Liver (tissue), 3 donors: ENCODE results near the gene PRKD1.

Experiments
- GABPA ChIP-seq, 2 donors: IDR thresholded peaks in 1 of 2; conservative IDR thresholded peaks in 1 of 2; 2 replicates each; pipeline ENCODE4 v1.6.1; 2016; ENCODE audit warnings: antibody characterized with exemption in 2 of 2, mild to moderate bottlenecking in 1 of 2, moderate library complexity in 1 of 2
- JUND ChIP-seq, 2 donors: IDR thresholded peaks; 2 replicates each; pipeline ENCODE4 v1.6.1; 2016; ENCODE audit warnings: antibody characterized with exemption in 2 of 2
- RAD21 ChIP-seq, 2 donors: IDR thresholded peaks; 2 replicates each; pipeline ENCODE4 v1.6.1; 2016; ENCODE audit warnings: antibody characterized with exemption in 2 of 2, mild to moderate bottlenecking in 2 of 2
- RXRA ChIP-seq, 2 donors: IDR thresholded peaks; 2 replicates each; pipeline ENCODE4 v1.6.1; 2017 to 2018; ENCODE audit warnings: antibody characterized with exemption in 2 of 2, mild to moderate bottlenecking in 1 of 2
- TAF1 ChIP-seq: conservative IDR thresholded peaks from 2 replicates; pipeline ENCODE4 v1.6.1; 2016; ENCODE audit warnings: antibody characterized with exemption, mild to moderate bottlenecking
- YY1 ChIP-seq: IDR thresholded peaks from 2 replicates; pipeline ENCODE4 v1.6.1; 2016; ENCODE audit warnings: antibody characterized with exemption, mild to moderate bottlenecking
- TF ChIP-seq, protein P1 (sequence below): IDR thresholded peaks from 2 replicates; pipeline ENCODE4 v1.6.1; 2016; ENCODE audit warnings: antibody characterized with exemption, mild to moderate bottlenecking
- TF ChIP-seq, protein P2 (sequence below): fragments of 150-350 bp; IDR thresholded peaks from 2 replicates; pipeline ENCODE4 v1.5.1; 2017; ENCODE audit warnings: improper control_type of control experiment, low read depth, low read length; ENCODE audit not compliant: missing input control
- TF ChIP-seq, protein P3 (sequence below): IDR thresholded peaks from 2 replicates; pipeline ENCODE4 v1.6.1; 2016; ENCODE audit warnings: antibody characterized with exemption
- TF ChIP-seq, protein P4 (sequence below): IDR thresholded peaks from 2 replicates; pipeline ENCODE4 v1.6.1; 2016; ENCODE audit warnings: antibody characterized with exemption
- TF ChIP-seq, protein P5 (sequence below): IDR thresholded peaks from 2 replicates; pipeline ENCODE4 v1.6.1; 2016; ENCODE audit warnings: antibody characterized with exemption
- donor health status: healthy.
- donor health status: healthy.

DNA sequence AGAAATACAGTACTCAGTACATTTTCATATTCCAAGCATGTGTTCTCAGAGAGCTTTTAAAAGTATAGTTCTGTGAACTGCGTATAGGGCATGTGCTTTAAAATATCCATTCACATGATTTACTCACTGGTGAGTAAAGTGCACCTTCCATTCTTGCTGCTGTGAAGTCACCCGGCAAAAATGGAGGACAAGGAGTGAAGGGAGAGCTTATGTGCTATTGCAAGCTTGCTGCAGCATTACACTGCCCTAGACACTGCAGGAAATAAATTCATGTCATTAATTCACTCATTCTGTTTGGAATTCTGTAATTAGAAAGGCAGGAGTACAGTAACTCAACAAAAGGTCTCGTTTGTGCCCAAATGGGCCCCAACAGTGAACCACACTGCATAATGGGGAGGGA, 347.8 kb downstream of the PRKD1 start:
- TF ChIP-seq, protein P1, sequence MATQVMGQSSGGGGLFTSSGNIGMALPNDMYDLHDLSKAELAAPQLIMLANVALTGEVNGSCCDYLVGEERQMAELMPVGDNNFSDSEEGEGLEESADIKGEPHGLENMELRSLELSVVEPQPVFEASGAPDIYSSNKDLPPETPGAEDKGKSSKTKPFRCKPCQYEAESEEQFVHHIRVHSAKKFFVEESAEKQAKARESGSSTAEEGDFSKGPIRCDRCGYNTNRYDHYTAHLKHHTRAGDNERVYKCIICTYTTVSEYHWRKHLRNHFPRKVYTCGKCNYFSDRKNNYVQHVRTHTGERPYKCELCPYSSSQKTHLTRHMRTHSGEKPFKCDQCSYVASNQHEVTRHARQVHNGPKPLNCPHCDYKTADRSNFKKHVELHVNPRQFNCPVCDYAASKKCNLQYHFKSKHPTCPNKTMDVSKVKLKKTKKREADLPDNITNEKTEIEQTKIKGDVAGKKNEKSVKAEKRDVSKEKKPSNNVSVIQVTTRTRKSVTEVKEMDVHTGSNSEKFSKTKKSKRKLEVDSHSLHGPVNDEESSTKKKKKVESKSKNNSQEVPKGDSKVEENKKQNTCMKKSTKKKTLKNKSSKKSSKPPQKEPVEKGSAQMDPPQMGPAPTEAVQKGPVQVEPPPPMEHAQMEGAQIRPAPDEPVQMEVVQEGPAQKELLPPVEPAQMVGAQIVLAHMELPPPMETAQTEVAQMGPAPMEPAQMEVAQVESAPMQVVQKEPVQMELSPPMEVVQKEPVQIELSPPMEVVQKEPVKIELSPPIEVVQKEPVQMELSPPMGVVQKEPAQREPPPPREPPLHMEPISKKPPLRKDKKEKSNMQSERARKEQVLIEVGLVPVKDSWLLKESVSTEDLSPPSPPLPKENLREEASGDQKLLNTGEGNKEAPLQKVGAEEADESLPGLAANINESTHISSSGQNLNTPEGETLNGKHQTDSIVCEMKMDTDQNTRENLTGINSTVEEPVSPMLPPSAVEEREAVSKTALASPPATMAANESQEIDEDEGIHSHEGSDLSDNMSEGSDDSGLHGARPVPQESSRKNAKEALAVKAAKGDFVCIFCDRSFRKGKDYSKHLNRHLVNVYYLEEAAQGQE, result no peak
- TF ChIP-seq GABPA (IDR thresholded peaks at IDR 0.05 in 1 of 2, conservative IDR thresholded peaks at IDR 0.05 in 1 of 2), result no peak
- TF ChIP-seq, protein P2, sequence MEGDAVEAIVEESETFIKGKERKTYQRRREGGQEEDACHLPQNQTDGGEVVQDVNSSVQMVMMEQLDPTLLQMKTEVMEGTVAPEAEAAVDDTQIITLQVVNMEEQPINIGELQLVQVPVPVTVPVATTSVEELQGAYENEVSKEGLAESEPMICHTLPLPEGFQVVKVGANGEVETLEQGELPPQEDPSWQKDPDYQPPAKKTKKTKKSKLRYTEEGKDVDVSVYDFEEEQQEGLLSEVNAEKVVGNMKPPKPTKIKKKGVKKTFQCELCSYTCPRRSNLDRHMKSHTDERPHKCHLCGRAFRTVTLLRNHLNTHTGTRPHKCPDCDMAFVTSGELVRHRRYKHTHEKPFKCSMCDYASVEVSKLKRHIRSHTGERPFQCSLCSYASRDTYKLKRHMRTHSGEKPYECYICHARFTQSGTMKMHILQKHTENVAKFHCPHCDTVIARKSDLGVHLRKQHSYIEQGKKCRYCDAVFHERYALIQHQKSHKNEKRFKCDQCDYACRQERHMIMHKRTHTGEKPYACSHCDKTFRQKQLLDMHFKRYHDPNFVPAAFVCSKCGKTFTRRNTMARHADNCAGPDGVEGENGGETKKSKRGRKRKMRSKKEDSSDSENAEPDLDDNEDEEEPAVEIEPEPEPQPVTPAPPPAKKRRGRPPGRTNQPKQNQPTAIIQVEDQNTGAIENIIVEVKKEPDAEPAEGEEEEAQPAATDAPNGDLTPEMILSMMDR, result no peak
- TF ChIP-seq, protein P3, sequence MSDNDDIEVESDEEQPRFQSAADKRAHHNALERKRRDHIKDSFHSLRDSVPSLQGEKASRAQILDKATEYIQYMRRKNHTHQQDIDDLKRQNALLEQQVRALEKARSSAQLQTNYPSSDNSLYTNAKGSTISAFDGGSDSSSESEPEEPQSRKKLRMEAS, result no peak
- TF ChIP-seq, protein P4, sequence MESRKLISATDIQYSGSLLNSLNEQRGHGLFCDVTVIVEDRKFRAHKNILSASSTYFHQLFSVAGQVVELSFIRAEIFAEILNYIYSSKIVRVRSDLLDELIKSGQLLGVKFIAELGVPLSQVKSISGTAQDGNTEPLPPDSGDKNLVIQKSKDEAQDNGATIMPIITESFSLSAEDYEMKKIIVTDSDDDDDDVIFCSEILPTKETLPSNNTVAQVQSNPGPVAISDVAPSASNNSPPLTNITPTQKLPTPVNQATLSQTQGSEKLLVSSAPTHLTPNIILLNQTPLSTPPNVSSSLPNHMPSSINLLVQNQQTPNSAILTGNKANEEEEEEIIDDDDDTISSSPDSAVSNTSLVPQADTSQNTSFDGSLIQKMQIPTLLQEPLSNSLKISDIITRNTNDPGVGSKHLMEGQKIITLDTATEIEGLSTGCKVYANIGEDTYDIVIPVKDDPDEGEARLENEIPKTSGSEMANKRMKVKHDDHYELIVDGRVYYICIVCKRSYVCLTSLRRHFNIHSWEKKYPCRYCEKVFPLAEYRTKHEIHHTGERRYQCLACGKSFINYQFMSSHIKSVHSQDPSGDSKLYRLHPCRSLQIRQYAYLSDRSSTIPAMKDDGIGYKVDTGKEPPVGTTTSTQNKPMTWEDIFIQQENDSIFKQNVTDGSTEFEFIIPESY, result no peak
- TF ChIP-seq TAF1, result no peak
- TF ChIP-seq, protein P5, sequence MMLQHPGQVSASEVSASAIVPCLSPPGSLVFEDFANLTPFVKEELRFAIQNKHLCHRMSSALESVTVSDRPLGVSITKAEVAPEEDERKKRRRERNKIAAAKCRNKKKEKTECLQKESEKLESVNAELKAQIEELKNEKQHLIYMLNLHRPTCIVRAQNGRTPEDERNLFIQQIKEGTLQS, result no peak
- no peak for TF ChIP-seq RXRA (IDR thresholded peaks at IDR 0.05)
- no peak for TF ChIP-seq JUND (IDR thresholded peaks at IDR 0.05)
- no peak for TF ChIP-seq YY1
- TF ChIP-seq RAD21 (IDR thresholded peaks at IDR 0.05), result no peak
